Nephron progenitor cell (in vitro differentiated cells): ENCODE results near the gene DHX34.

Experiments
- DNase-seq: peaks from one replicate; pipeline ENCODE4 v3.0.0; 2021
- H3K27ac Mint-ChIP-seq: 2 replicates; pipeline ENCODE4 v1.8.0; 2021; ENCODE audit warnings: mild to moderate bottlenecking, moderate library complexity, mixed read lengths
- H3K27me3 Mint-ChIP-seq: 2 replicates; pipeline ENCODE4 v1.8.0; 2021; ENCODE audit warnings: mild to moderate bottlenecking, low read depth, mixed read lengths; ENCODE audit not compliant: poor library complexity
- H3K36me3 Mint-ChIP-seq: 2 replicates; pipeline ENCODE4 v1.8.0; 2021; ENCODE audit warnings: low read depth, mixed read lengths
- H3K4me1 Mint-ChIP-seq: 2 replicates; pipeline ENCODE4 v1.8.0; 2021; ENCODE audit warnings: mixed read lengths
- H3K4me3 Mint-ChIP-seq: 2 replicates; pipeline ENCODE4 v1.8.0; 2021; ENCODE audit warnings: mild to moderate bottlenecking, moderate library complexity, mixed read lengths
- H3K9me3 Mint-ChIP-seq: 2 replicates; pipeline ENCODE4 v1.8.0; 2021; ENCODE audit warnings: mild to moderate bottlenecking, moderate library complexity, mixed read lengths
- TF ChIP-seq, protein P1 (sequence below): fragments of 200-600 bp; sonication (generic); IDR thresholded peaks from 2 replicates; pipeline ENCODE4 v1.5.0; 2021; ENCODE audit warnings: antibody characterized with exemption

DHX34 gene

DNA sequence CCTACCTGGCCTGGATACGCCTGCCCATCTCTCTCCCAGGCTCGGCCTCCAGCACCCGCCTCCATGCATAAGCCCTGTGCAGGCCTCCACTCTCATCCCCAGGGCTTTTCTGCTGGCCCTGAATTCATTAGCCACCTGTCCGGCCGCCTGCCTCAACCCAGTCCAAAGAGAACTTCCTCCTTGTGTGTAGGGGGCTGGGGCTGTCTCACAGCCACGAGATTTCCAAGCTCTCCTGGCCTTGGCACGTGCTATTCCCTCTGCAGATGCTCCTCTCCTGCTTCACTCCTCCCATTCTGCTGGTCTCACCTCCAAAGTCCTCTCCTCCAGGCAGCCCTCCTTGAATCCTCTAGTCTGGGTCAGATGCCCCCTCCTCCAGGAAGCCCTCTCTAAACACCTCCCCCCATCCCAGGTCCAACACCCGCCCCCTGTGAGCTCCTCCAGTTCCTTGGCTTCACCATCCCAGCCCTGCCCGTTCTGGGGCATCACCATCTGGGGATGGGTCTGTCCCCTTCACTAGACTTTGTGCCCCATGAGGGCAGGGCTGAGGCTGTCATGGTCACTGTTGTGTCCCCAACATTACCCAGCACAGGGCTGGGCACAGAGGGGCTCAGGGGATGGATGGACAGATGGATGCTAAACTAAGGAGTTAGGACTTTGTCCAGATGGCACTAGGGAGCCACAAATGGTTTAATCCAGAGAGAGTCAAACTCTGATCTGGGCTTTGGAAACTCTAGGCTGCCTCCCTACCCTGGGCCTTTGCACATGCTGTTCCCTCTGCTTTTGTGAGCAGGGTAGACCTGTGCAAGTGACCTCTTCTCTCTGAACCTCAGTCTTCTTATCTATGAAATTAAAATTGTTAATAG lies 55.5 kb downstream of the DHX34 start:
- Mint-ChIP-seq H3K36me3 (peaks cover 20% of the 10 kb centered on the region), H3K27me3 (peaks cover 46% of the 10 kb centered on the region), H3K9me3 (peaks cover 5% of the 10 kb centered on the region), H3K4me1 (peaks cover 5% of the 10 kb centered on the region), H3K27ac (no peak overlapping the region), H3K4me3 (no peak overlapping the region)
- TF ChIP-seq, protein P1, sequence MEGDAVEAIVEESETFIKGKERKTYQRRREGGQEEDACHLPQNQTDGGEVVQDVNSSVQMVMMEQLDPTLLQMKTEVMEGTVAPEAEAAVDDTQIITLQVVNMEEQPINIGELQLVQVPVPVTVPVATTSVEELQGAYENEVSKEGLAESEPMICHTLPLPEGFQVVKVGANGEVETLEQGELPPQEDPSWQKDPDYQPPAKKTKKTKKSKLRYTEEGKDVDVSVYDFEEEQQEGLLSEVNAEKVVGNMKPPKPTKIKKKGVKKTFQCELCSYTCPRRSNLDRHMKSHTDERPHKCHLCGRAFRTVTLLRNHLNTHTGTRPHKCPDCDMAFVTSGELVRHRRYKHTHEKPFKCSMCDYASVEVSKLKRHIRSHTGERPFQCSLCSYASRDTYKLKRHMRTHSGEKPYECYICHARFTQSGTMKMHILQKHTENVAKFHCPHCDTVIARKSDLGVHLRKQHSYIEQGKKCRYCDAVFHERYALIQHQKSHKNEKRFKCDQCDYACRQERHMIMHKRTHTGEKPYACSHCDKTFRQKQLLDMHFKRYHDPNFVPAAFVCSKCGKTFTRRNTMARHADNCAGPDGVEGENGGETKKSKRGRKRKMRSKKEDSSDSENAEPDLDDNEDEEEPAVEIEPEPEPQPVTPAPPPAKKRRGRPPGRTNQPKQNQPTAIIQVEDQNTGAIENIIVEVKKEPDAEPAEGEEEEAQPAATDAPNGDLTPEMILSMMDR = no peak
- no peak for DNase-seq

DNA sequence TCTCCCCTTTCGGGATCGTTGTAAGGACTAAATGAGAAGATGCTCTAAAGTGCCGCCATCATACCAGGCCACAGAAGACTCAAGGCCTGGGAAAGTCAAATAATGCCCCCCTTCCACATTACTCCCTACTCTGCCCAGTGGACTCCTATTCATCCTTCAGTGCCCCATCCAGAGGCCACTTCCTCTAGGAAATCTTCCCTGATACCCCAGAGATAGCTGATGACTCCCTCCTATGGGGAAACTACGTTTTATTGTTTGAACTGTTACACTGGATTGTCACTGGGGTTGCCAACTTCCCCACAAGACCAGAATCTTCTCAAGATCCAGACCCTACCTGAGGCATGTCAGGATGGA lies 56.1 kb downstream of the DHX34 start:
- Mint-ChIP-seq H3K27me3 (peaks cover 46% of the 10 kb centered on the region), H3K9me3 (peaks cover 5% of the 10 kb centered on the region), H3K4me1 (peaks cover 5% of the 10 kb centered on the region), H3K4me3 (no peak overlapping the region), H3K36me3 (peaks cover 20% of the 10 kb centered on the region), H3K27ac (no peak overlapping the region)
- no peak for DNase-seq
- TF ChIP-seq, protein P1 = no peak

DNA sequence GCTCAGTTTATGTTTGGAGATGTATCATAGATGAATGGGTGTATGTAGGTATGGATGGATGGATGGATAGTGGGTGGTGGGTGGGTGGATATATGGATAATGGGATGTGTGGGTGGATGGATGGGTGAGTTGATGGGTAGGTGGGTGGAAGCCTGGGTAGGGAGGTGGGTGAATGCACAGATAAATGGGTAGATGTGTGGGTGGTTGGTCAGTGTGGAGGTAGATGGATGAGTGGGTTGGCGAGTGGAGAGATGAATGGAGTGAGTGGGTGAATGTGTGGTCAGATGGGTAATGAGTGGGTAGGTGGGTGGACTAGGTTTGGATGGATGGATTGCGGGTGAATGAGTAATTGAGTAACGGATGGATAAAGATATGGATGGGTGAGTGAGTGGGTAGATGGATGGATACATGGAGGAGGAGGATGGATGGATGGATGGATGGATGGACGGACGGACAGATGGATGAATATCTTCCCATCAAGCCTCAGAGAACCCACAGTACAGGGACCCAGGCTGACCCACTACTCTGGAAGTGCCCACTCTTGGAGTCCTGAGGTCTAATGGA lies 56.8 kb downstream of the DHX34 start:
- H3K4me1 Mint-ChIP-seq = peaks cover 5% of the 10 kb centered on the region
- H3K36me3 Mint-ChIP-seq = peaks cover 20% of the 10 kb centered on the region
- no peak for DNase-seq
- no peak overlapping the region for H3K27ac Mint-ChIP-seq
- TF ChIP-seq, protein P1 = no peak
- H3K4me3 Mint-ChIP-seq = no peak overlapping the region
- H3K27me3 Mint-ChIP-seq = peaks cover 46% of the 10 kb centered on the region
- H3K9me3 Mint-ChIP-seq = peaks cover 5% of the 10 kb centered on the region

DNA sequence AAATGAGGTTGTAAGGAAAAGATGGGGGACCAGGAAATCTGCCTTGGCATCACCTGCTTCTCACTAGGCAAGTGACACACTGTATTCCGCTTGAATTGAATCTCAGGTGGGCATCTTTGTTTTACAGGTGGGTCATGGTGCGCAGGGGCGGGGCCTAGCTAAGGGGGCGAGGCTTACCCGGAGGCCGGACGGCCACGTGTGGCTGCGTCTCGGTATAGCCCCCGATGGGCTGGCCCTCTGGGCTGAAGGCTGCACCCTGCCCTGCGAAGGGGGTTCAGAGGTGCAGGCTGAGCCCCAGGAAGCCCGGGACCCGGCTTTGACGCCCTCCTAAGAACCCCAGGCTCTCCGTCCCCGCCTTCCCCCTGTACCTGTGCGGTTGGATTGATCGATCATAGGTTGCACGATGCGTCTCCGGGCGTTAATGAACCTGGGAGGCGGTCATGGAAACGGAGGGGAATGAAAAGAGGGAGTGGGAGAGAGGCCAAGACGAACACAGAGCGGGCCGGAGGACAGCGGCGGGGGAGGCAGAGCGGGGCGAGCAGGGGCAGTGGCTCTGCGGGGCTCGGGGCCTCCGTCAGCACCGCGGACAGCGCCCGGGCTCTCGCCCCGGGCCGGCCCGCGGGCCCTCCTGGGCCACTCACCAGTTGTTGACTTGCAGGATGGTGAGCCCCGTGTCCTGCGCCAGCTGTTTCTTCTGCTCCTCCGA lies 57.7 kb downstream of the DHX34 start:
- peak; percentile 87 for DNase-seq
- H3K4me3 Mint-ChIP-seq = no peak overlapping the region

DNA sequence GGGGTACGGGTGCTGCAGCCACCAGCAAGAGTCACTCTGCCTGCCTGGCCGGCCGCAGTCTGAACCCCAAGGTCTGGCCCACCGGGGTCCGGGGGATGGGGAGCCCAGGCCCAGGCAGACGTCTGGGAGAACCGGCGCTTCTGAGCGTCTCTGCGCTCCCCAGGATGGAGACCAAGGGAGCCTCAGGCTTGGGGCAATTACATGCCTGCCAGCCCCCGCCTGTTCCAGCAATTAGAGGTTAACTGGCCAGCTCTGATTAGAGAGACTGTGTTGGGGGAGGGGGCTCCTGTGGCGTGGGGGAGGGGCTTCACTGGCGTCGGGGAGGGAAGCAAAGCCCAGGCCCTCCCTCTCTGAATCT lies 58.3 kb downstream of the DHX34 start:
- H3K36me3 Mint-ChIP-seq = peaks cover 20% of the 10 kb centered on the region
- peaks cover 45% of the 10 kb centered on the region for H3K27me3 Mint-ChIP-seq
- H3K27ac Mint-ChIP-seq = no peak overlapping the region
- no peak for DNase-seq
- peaks cover 5% of the 10 kb centered on the region for H3K9me3 Mint-ChIP-seq
- H3K4me3 Mint-ChIP-seq = no peak overlapping the region
- H3K4me1 Mint-ChIP-seq = peaks cover 5% of the 10 kb centered on the region
- TF ChIP-seq, protein P1 = no peak

More for the DNA sequence above, 57.7 kb downstream of the DHX34 start:
- Mint-ChIP-seq H3K4me1 (peaks cover 5% of the 10 kb centered on the region), H3K27ac (no peak overlapping the region), H3K36me3 (peaks cover 20% of the 10 kb centered on the region), H3K27me3 (peaks cover 43% of the 10 kb centered on the region), H3K9me3 (peaks cover 5% of the 10 kb centered on the region)
- TF ChIP-seq, protein P1 = no peak
